NCI-H2029 (cell line): ENCODE results near the gene HOXD10.

ENCODE experiments used
- DNase-seq: peaks from one replicate; lab custom pipeline; 2025; lab: John Stamatoyannopoulos, UW

HOXD10 gene

GRCh38 chr2:176082824-176083751 is 33.5 kb upstream of the HOXD10 start:
- no peak for DNase-seq

GRCh38 chr2:176083796-176084261 is 32.7 kb upstream of the HOXD10 start, which contains the start of gene EVX2:
EVX2 (minus strand) TSS chr2:176083962; CDS start chr2:176083776, 186 bp downstream.
- no peak for DNase-seq

- no peak for DNase-seq
These were observed 31.9 kb upstream of the HOXD10 start for GRCh38 chr2:176084611-176085119.

- no peak for DNase-seq
These were observed 31.3 kb upstream of the HOXD10 start for GRCh38 chr2:176085120-176085788.

DNA sequence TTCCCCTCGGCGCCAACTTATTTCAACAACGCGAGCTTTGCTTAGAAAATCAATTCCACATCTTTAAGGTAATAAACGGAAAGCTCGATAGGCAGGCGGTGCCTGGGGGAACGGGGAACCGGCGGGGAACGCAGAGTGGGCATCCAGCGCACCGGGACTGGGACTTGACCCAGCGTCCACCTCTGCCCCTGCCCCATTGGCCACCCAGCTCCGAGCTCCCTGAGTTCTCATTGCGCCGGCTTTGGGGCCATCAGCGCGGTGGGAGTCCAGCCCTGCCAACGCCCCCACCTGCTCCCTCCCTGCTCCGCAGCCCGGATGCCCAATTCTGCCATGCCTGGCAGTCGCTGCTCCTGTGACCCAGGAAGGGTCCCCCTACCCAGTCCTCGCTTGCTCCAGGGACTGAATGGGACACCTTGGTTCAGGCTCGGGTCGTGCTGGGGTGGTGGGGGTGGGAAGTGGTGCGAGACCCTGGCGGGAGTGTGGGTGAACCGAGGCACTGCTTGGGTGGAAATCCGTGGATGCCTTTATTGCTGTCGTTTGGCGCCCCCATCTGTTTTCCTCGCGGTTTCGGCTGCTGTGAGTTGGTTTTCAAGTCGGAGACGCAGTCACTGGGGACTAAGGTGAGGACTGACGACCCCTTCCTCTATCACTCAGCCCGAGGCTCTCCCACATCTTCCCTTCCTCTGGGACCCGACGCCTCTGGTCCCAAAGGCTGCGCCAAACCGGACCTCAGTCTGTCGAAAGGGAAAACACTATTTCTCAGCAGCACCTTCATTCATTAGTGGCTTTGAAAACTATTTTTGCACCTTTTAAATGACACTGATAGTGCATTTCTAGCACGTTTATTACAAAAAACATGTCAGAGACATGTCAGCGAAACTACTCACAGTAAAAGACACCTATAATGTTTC is 30.5 kb upstream of the HOXD10 start:
- DNase-seq = peak; percentile 29

- DNase-seq = no peak
These were observed 29.1 kb upstream of the HOXD10 start for GRCh38 chr2:176087330-176088047.

DNA sequence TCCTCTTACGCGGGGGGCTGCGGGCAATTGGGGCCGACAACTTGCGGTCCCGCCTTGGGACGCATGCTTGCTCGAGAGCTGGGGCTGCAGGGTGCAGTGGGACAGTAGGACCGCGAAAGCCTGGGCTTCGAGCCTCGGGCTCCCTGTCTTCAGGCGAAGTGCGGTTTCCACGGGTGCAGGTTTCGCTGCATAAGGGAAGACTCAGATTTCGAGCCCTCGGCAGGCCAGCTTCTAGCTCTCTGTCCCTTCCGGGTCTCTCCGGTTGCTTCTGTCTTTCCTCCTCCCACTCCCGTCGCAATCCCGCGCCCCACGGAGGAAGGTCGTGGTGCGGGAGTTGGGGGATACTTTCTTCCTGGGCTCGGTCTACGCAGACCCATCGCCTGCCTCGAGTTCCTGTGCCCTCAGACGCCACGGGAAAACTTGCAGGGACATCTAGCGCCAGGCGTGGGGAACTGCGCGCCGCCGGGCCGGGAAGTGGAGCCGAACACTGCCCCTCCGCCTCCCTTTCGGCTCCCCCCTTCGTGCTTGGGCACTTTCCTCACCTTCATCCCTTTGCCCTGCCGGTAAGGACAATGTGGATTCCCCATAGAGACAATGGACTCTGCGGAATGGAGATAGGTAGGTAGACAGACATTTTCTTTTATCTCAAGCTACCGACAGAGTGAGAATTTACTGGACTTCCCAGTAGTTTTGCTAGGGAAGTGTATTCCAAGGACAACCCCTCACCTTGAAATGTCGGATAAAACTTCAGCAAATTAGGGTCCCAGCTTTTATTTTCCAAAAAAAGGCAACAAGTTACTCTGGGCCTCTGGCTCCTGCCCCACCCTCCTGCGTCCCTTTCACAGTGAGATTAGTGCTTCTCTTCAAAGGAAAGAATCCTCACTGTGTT is 28.3 kb upstream of the HOXD10 start:
- peak; percentile 22 for DNase-seq

DNA sequence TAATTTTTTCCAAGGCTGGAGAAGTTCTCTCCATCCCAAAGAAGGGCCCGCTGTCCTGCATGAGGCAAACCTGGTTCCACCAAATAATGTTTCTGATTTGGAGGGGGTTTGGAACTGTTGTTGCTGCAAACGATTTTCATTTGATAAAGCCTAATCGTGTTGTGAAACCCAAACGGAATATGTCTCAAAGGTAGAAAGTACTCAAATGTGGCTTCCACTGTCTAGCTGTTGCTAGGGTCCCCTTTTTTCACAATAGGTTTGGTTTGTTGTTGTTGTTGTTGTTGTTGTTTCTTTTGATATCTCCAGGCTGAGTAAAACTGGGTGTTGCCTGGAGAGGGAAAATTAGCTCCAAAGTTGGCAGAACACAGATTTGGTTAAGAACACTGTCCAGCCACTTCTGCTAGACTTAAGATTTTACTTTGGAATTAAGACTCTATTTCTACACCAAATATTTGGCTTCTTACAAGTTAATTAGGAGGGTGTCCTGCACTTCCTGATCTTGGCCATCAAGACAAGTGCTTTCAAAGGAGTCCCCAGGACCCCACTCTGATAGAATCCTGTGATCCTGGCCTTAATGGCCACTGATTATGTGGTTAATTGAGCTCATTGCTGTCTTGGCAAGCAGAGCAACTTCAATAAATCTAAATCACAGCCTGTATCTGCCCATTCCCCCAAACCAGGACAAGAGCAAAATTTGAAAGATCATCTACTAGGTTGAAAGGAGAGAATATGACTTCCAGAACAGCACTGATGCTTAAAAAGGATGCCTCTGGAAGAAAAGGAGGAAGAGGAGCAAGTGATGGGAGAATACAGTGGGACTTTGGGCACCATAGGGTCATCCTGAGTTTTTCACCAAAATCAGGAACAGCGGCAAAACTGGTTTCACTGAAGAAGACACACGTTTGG is 27.4 kb upstream of the HOXD10 start:
- no peak for DNase-seq

- DNase-seq = no peak
These were observed 26.7 kb upstream of the HOXD10 start for GRCh38 chr2:176089843-176090395.

DNA sequence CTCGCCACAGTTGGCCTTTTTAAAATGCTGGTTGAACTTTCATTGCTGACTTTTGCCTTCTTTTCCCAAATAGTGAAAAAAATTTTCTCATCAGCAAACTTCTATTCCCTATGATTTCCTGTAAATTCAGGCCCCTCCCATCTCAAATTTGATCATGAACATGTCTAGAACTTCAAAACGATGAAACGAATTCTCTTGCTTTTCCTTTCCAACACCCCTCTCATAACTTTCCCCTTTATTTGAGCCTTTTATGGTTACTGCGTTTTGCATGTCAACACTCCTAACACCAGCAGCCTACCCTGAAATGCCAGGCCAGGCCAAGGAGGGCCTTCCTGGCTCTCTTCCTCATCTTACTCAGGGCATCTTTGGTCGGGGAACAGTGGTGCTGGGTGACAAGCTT is 25.7 kb upstream of the HOXD10 start:
- DNase-seq = no peak

- no peak for DNase-seq
These were observed 25.0 kb upstream of the HOXD10 start for GRCh38 chr2:176091329-176092258.

GRCh38 chr2:176092270-176093144 is 24.1 kb upstream of the HOXD10 start, which contains the start of gene HOXD13:
HOXD13 (plus strand) TSS chr2:176092721; CDS start chr2:176092891, 170 bp downstream.
- DNase-seq = peak; percentile 15

DNA sequence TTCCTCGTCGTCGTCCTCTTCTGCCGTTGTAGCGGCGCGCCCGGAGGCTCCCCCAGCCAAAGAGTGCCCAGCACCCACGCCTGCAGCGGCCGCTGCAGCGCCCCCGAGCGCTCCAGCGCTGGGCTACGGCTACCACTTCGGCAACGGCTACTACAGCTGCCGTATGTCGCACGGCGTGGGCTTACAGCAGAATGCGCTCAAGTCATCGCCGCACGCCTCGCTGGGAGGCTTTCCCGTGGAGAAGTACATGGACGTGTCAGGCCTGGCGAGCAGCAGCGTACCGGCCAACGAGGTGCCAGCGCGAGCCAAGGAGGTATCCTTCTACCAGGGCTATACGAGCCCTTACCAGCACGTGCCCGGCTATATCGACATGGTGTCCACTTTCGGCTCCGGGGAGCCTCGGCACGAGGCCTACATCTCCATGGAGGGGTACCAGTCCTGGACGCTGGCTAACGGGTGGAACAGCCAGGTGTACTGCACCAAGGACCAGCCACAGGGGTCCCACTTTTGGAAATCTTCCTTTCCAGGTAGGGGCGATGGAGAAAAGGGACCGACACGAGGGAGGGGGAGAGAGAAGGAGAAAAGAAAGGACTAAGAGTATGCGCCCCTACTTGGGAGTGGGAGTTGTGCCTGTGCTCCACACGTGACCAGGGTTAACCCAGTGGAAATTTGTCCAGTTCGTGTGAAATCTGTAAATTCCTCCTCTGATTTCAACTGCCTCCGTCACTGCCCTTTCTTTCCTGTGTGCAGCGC is 23.3 kb upstream of the HOXD10 start:
- DNase-seq = no peak

DNA sequence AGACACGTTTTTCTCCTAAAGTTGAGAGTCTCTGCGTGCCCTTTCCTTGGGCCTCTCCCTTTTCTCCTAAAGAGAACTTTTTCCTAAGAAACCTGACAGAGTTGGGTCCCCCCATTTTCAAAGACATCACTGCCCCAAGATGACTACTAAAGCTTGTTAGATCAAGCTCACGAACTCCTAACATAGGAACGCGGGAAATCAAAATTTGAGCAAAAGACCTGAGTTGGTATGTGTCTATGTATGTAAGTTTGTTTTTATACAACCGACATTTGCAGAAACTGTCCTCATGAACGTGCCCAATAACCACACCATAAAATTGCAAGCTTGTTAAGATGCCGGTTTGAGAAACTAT is 22.7 kb upstream of the HOXD10 start:
- no peak for DNase-seq

DNA sequence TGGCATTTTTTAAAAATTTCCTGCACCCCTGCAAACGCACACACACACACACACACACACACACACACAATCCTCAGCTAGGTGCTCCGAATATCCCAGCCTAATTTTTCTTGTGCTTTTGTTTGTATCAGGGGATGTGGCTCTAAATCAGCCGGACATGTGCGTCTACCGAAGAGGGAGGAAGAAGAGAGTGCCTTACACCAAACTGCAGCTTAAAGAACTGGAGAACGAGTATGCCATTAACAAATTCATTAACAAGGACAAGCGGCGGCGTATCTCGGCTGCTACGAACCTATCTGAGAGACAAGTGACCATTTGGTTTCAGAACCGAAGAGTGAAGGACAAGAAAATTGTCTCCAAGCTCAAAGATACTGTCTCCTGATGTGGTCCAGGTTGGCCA is 22.2 kb upstream of the HOXD10 start:
- DNase-seq = no peak

- DNase-seq = no peak
These were observed 21.2 kb upstream of the HOXD10 start for GRCh38 chr2:176095421-176095820.
